Choroid plexus epithelial cell (primary cell): ENCODE measurements around the gene TXNDC5.

Source experiments
- DNase-seq: peaks from one replicate; pipeline ENCODE4 v3.0.0-alpha.2; 2010; ENCODE audit warnings: low read depth
- H3K4me3 ChIP-seq: 2 replicates; pipeline ENCODE4 v1.5.1; 2011; ENCODE audit warnings: low read depth, mild to moderate bottlenecking, control low read depth, low read length, moderate library complexity
- CTCF ChIP-seq: conservative IDR thresholded peaks from 2 replicates; pipeline ENCODE4 v1.5.1; 2011; ENCODE audit warnings: low read depth, mild to moderate bottlenecking, control low read depth, inconsistent platforms, low read length, moderate library complexity

The TXNDC5 gene

DNA sequence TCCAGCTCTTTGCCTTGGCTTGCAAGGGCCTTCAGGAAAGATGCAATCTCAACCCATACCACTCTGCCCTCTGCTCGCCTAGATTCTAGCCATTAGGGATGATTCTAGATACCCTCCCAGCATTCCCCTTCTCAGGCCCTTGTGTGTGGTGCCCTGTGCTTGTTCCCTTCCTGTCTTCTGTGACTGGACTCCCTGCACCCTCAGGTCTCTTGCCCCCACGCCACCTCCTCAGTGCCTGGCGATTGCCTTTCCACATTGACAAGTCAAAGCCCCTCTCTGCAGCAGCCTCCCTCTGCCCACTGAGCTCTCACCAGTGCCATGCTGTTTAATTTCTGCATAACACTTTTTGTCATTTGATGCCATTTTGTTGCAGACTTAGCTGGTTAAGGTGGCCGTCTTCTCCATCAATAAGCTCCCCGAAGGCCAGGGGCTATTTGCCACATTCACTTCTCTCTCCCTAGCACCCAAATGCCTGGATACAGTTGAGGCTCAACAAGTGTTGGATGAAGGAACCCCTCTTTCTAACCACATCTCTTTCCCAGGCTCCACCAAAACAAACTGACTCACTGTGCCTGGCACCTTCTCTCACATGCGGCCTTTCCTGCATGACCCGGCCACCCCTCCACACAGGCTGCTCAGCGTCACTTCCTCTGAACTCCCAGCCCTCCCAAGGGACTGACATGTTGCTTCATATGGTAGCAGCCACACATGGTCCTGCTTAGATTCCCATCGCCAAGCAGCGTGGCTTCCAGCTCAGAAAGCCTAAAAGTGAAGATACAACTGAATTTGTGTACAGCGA is 4.6 kb upstream of the TXNDC5 start:
- DNase-seq: peak; percentile 95
- TF ChIP-seq CTCF: no peak
- H3K4me3 ChIP-seq: no peak overlapping the region

DNA sequence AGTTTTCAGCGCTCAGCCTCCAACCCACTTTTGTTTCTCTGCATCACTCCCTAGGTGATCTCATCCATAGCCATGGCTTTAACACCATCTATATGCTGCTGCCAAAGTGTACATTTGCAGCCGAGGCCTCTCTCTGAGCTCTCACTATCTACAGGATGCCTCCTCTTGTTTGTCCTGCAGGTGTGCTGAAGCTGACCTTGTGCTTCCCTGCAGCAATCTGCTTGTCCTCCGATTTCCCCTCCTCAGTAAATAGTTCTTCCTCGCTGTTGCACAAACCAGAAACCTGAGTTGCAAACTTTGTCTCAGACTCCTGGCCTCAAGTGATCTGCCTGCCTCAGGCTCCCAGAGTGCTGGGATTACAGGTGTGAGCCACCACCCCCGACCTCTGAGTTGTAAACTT is 3.7 kb upstream of the TXNDC5 start:
- no peak overlapping the region for H3K4me3 ChIP-seq
- no peak for TF ChIP-seq CTCF
- no peak for DNase-seq

GRCh38 chr6:7912736-7913517 is 2.3 kb upstream of the TXNDC5 start:
- no peak for DNase-seq
- H3K4me3 ChIP-seq: no peak overlapping the region
- TF ChIP-seq CTCF: no peak

- H3K4me3 ChIP-seq: no peak overlapping the region
- TF ChIP-seq CTCF: no peak
- no peak for DNase-seq
Observed at GRCh38 chr6:7912024-7912423, 1.4 kb upstream of the TXNDC5 start.

DNA sequence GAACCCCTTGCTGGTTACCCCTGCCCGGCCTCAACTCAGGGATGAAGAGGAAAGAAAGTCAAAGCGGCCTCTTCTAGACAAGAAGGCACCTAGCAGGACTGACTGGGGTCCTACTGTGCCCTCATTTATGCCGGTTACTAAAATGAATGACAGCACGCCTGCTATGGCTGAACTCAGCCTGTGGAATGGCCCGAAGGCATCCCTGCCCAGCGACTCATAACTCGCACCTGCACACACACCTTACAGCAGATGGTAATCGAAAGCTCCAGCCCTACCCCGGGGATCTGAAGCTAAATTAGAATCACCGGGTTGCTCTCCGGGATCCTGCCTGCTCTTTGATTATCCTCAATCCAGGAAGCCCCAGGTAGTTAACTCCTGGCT is 747 bp upstream of the TXNDC5 start:
- DNase-seq: no peak
- H3K4me3 ChIP-seq: peak overlapping the region; percentile 83
- TF ChIP-seq CTCF: no peak

GRCh38 chr6:7910298-7910653 is 312 bp downstream of the TXNDC5 start:
- DNase-seq: no peak
- TF ChIP-seq CTCF: no peak
- peak overlapping the region; percentile 83 for H3K4me3 ChIP-seq
